ENCODE results near the gene GRM1.

Gene GRM1

GRCh38 chr6:146100776-146101175 is 71.9 kb downstream of the GRM1 start:
- DNase-seq, result no peak

- no peak for DNase-seq
Observed at GRCh38 chr6:146103416-146104072, 74.7 kb downstream of the GRM1 start.

- no peak for DNase-seq
Observed at GRCh38 chr6:146106532-146106931, 77.7 kb downstream of the GRM1 start.

- DNase-seq, result no peak
Observed at GRCh38 chr6:146110990-146111389, 82.1 kb downstream of the GRM1 start.

GRCh38 chr6:146111881-146112450 is 83.1 kb downstream of the GRM1 start:
- DNase-seq, result no peak

- no peak for DNase-seq
Observed at GRCh38 chr6:146113084-146113623, 84.3 kb downstream of the GRM1 start.

GRCh38 chr6:146123616-146124015 is 94.8 kb downstream of the GRM1 start:
- DNase-seq, result no peak

GRCh38 chr6:146127447-146128215 is 98.8 kb downstream of the GRM1 start:
- no peak for DNase-seq

GRCh38 chr6:146133866-146134265 is 105.0 kb downstream of the GRM1 start:
- no peak for DNase-seq

GRCh38 chr6:146135167-146135566 is 106.3 kb downstream of the GRM1 start:
- DNase-seq, result no peak

- no peak for DNase-seq
Observed at GRCh38 chr6:146146836-146147235, 118.0 kb downstream of the GRM1 start.

GRCh38 chr6:146149770-146150169 is 120.9 kb downstream of the GRM1 start:
- DNase-seq, result no peak

GRCh38 chr6:146153040-146153758 is 124.3 kb downstream of the GRM1 start:
- no peak for DNase-seq

GRCh38 chr6:146154197-146154596 is 125.3 kb downstream of the GRM1 start:
- DNase-seq, result no peak

GRCh38 chr6:146161664-146162063 is 132.8 kb downstream of the GRM1 start:
- no peak for DNase-seq

- no peak for DNase-seq
Observed at GRCh38 chr6:146169872-146170271, 141.0 kb downstream of the GRM1 start.

GRCh38 chr6:146177785-146178184 is 148.9 kb downstream of the GRM1 start:
- no peak for DNase-seq

GRCh38 chr6:146183831-146184230 is 155.0 kb downstream of the GRM1 start:
- DNase-seq, result no peak

- DNase-seq, result no peak
Observed at GRCh38 chr6:146184701-146185100, 155.8 kb downstream of the GRM1 start.

GRCh38 chr6:146189131-146189530 is 160.3 kb downstream of the GRM1 start:
- no peak for DNase-seq

GRCh38 chr6:146190581-146190980 is 161.7 kb downstream of the GRM1 start:
- no peak for DNase-seq

- DNase-seq, result no peak
Observed at GRCh38 chr6:146191166-146191565, 162.3 kb downstream of the GRM1 start.

GRCh38 chr6:146191612-146192011 is 162.8 kb downstream of the GRM1 start:
- DNase-seq, result no peak
